ENCODE data around the gene PACSIN1.

The PACSIN1 gene

DNA sequence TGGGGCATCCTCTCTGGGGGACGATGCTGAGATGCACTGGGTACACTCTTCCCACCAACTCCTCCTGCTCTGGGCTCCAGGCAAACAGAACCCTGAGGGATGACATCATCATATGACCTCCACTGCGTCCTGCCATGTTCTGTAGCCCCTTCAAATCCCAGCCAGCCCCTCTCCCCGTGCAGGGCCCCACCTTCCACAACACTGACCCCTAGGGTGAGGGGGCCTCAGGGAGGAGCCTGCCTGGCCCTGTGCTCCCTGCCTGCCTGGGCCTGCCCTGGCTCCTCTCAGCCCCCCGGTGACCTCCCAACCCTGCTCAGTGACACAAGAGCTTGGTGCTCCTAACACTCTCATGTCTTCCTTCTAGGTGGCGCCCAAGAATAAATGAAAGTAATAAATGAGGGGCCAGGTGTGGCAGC lies 99.9 kb downstream of the PACSIN1 start:
- no peak for DNase-seq

DNA sequence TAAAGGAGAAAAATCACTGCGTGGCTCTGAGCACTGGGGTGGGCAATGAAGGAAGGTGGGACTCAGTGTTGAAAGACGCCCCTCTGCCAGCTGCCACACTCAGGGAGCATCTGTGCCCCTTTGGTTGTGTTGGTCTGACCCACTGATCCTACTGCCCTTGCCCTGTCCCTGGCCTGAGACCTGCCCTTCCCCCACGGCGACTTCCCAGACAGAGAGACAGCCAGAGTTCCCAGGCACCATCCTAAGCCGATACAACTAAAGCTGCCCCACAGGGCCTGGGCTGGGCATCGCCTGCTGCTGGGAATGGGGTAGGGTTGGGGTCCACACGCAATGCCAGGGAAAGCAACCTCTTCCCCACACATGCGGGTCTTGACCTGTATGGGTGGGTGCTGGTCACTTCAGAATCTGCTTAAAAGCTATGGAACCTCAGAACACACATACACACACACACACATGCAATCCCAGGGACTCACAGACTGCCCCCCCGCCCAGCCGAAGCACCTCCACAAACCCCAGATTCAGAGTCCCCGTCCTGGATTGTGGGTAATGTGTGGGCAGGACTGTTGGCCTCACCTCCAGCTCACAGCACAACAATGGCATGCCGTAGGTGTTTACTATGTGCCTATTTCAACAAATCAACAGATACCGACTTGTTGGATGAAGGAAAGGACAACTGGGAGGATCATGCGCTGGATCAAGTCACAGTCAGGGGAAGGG lies 101.1 kb downstream of the PACSIN1 start:
- no peak for DNase-seq

DNA sequence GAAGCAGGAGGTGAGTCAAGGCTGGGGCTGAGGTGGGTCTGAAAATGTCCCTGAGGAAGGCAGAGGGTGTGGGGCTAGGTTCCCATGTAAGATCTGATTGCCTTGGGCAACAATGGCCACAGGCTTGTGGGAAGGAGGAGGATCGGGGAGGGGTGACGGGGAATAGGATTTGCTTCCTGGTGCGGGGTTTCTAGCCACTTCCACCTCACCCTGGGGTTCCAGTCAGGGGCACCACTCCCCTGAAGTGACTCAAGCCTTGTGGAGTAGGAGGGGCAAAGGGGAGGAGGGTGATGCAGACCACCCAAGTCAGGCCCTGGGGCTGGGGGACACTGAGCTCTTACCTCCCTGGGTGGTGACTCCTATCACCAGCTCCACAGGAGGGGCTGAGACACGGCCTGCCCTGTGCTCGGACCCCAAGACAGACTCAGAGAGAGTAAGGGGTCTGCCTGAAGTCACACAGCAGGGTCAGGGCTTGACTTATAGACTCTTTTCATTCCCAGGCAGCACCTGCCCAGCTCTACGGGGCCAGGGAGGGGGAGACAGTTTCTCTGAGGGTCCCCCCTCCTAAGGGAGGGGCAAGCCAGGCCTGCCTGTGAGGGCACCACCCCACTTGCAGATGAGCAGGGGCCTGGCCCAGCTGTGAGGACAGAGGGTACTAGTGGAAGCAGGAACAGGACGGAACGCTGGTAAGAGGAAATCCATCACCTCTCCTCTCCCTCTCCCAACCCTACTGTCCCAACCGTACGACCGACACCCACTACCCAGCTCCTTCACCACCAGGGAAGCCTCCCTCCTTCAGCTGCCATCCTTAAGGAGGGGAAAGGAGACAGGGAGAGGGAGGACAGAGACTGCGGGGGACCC lies 102.7 kb downstream of the PACSIN1 start:
- no peak for DNase-seq

DNA sequence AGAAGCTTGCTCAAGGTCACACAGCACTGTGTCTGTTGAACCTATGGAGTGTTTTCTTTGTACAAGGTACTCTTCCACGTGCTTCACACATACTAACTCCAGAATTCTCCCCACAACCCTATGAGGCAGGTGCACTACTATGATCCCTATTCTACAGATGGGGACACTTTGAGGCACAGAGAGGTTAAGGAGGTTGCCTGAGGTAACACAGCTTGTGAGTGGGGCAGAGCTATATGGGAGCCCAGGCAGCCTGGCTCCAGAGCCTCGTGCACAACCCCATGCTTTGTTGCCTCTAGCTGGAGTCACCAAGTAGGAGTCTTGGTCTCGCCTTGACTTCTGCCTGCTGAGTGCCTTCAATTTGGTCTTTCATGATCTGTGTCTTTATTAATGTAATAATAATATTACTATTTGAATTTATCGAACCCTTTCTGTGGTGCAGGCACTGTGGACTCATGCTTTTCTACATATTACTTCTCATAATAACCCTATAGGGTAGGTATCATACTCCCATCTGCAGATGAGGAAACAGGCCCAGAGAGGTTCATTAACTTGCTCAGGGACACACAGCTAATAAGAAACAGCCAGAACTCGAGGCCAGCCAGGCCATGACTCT lies 103.6 kb downstream of the PACSIN1 start:
- no peak for DNase-seq

GRCh38 chr6:34570066-34570833 lies 104.4 kb downstream of the PACSIN1 start:
- DNase-seq, result no peak

DNA sequence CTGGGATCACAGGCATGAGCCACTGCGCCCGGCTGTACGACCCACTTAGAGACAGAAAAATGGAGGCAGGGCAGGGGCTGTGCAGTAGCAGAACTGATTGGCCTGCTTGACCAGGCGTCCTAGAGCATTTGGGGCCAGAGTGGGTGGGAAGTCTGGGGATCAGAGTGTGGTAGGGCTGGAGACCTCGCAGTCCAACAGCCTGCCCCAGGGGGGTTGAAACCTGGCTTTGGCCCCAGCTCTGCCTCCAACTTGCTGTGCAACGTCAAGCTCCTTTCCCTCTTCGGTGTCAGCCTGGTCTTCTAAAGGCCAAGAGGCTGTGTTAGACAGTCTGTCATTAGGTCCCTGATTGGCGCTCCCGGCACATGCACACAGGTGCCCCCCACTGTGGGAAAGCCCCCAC lies 105.5 kb downstream of the PACSIN1 start:
- no peak for DNase-seq

GRCh38 chr6:34572021-34572420 lies 106.1 kb downstream of the PACSIN1 start:
- no peak for DNase-seq

DNA sequence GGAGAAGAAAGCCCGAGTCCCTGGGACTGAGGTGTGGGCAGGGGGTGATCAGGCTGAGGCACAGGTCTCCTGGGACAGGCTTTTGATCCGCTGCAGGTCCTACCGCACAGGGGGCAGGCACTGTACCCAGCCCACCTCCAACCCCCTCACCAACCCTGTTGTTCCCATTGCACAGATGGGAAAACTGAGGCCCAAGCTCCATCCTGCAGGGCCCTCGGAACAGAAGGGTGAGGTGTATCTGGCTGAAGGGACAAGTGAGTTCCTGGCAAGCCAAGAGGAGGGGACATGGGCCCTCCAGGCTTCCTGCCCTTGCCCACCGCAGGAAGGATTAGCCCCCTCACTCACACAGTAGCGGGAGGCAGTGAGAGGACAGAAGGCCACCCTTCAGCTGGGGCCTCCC lies 106.7 kb downstream of the PACSIN1 start:
- DNase-seq, result no peak

GRCh38 chr6:34573567-34574183 lies 107.8 kb downstream of the PACSIN1 start:
- DNase-seq, result no peak

- no peak for DNase-seq
These were observed 108.9 kb downstream of the PACSIN1 start for GRCh38 chr6:34574647-34575293.

- no peak for DNase-seq
These were observed 109.5 kb downstream of the PACSIN1 start for GRCh38 chr6:34575326-34575725.

GRCh38 chr6:34576286-34576955 lies 110.5 kb downstream of the PACSIN1 start:
- no peak for DNase-seq

DNA sequence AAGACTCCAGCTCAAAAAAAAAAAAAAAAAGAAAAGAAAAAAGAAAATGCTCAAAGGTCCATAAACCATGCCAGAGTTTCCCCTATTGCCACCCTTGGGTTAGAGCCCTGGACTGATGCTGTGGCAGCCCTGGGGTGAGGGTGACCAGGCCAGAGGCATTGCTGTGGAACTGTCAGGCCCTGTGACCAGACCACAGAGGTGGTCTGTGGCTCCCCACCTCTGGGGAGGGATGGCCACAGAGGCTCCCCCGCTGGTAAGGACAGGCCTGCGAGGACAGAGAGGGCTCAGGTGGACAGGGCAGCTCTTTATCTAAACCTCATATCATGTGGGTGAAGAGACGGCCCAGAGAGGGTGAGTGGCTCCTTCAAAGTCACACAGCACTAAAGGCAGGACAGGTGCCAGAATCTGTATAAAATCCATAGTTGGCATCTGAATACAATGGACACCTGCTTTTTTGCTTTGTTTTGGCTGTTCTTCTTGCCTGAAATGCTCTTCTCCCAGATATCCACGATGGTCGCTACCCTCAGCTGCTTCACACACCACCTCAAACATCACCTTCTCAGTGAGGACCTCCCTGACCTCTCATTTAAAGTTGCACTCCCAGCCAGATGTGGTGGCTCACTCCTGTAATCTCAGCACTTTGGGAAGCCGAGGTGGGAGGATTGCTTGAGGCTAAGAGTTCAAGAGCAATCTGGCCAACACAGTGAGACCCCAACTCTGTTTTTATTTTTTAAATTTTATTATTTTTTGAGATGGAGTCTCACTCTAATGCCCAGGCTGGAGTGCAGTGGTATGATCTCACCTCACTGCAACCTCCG lies 112.8 kb downstream of the PACSIN1 start:
- no peak for DNase-seq

- DNase-seq, result no peak
These were observed 115.1 kb downstream of the PACSIN1 start for GRCh38 chr6:34580707-34581560.

GRCh38 chr6:34581561-34581920 lies 115.7 kb downstream of the PACSIN1 start:
- no peak for DNase-seq

- DNase-seq, result no peak
These were observed 117.6 kb downstream of the PACSIN1 start for GRCh38 chr6:34583461-34583860.

- DNase-seq, result no peak
These were observed 118.2 kb downstream of the PACSIN1 start for GRCh38 chr6:34583861-34584604.

- no peak for DNase-seq
These were observed 118.8 kb downstream of the PACSIN1 start for GRCh38 chr6:34584694-34585093.

Measured in activated effector memory CD4-positive, alpha-beta T cell treated with Interleukin-2 at 50 U/mL for 16 hours (primary cell).